Fibroblast of mammary gland (primary cell): ENCODE measurements around the gene PEAR1.

Source experiments
- DNase-seq: peaks from one replicate; pipeline ENCODE4 v3.0.0-alpha.2; 2010; ENCODE audit warnings: low read depth
- H3K4me3 ChIP-seq: 2 replicates; pipeline ENCODE4 v1.5.1; 2011; ENCODE audit warnings: low read depth, mild to moderate bottlenecking, low read length, moderate library complexity; ENCODE audit not compliant: control insufficient read depth
- TF ChIP-seq, protein P1 (sequence below): conservative IDR thresholded peaks from 2 replicates; pipeline ENCODE4 v1.5.1; 2011; ENCODE audit warnings: low read depth, low read length, inconsistent platforms; ENCODE audit not compliant: control insufficient read depth, insufficient read depth

PEAR1 gene

GRCh38 chr1:156947818-156948525, 54.5 kb downstream of the PEAR1 start:
- TF ChIP-seq, protein P1, sequence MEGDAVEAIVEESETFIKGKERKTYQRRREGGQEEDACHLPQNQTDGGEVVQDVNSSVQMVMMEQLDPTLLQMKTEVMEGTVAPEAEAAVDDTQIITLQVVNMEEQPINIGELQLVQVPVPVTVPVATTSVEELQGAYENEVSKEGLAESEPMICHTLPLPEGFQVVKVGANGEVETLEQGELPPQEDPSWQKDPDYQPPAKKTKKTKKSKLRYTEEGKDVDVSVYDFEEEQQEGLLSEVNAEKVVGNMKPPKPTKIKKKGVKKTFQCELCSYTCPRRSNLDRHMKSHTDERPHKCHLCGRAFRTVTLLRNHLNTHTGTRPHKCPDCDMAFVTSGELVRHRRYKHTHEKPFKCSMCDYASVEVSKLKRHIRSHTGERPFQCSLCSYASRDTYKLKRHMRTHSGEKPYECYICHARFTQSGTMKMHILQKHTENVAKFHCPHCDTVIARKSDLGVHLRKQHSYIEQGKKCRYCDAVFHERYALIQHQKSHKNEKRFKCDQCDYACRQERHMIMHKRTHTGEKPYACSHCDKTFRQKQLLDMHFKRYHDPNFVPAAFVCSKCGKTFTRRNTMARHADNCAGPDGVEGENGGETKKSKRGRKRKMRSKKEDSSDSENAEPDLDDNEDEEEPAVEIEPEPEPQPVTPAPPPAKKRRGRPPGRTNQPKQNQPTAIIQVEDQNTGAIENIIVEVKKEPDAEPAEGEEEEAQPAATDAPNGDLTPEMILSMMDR, result no peak
- no peak for DNase-seq
- no peak overlapping the region for H3K4me3 ChIP-seq

- DNase-seq, result no peak
- no peak overlapping the region for H3K4me3 ChIP-seq
- TF ChIP-seq, protein P1, result no peak
Measured at GRCh38 chr1:156948708-156949107, 55.2 kb downstream of the PEAR1 start.

DNA sequence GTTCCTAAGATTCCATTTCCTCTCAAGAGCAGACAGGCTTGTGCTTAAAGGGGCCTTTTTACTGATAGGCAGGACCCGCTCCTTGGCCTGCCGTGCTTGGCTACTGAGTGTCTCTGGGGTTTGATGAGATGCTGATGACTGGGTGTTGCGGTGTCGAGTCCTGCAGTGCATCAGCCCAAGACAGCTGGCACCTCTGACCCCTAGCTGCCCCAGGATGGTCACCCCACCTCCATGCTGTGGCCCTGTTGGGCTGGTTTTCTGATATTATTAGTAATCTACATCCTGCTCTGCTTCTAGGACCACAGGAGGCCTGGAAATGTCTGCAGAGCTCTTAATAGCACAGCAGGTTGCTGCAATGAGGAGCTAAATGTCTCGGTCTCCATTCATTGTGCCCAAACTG, 55.6 kb downstream of the PEAR1 start:
- TF ChIP-seq, protein P1, result no peak
- H3K4me3 ChIP-seq, result no peak overlapping the region
- DNase-seq, result no peak

DNA sequence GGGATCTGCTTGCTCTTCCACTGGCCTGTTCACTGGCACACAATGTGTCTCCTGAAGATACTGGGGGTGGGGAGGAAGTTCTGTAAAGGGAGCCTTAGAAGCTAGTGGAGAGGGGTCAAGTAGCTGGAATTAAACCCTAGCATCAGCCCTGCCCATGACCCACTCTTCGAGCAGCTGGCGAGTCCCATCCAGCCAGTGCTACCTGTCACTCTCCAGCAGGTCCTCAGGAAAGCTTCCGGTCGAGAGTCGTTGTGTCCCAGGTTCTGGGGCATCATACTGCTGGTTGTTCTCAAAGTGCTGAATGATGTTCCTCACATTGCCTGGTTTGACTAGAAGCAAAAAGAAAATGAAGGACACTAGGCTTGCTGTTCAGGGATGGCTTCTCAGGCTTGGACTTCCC, 57.9 kb downstream of the PEAR1 start:
- no peak for DNase-seq
- no peak overlapping the region for H3K4me3 ChIP-seq
- TF ChIP-seq, protein P1, result no peak

- H3K4me3 ChIP-seq, result no peak overlapping the region
- TF ChIP-seq, protein P1, result no peak
- no peak for DNase-seq
Measured at GRCh38 chr1:156953571-156953970, 60.1 kb downstream of the PEAR1 start.

GRCh38 chr1:156956333-156956732, 62.8 kb downstream of the PEAR1 start:
- TF ChIP-seq, protein P1, result no peak
- DNase-seq, result no peak
- no peak overlapping the region for H3K4me3 ChIP-seq

GRCh38 chr1:156957634-156958033, 64.1 kb downstream of the PEAR1 start:
- DNase-seq, result no peak
- H3K4me3 ChIP-seq, result no peak overlapping the region
- TF ChIP-seq, protein P1, result no peak
